Endothelial cell of umbilical vein (primary cell): Measurements from ENCODE around the gene PEX5L.

Experiments used
- CTCF ChIP-seq, 2 donors: IDR thresholded peaks; 1 replicate in 1 of 2; 2 replicates in 1 of 2; pipeline ENCODE4 v1.5.1; 2011; ENCODE audit warnings: low read length in 2 of 2, mild to moderate bottlenecking in 2 of 2, moderate library complexity in 2 of 2, control low read depth in 1 of 2, inconsistent platforms in 1 of 2, low read depth in 1 of 2; ENCODE audit not compliant: insufficient read depth in 1 of 2; ENCODE audit errors: extremely low read depth in 1 of 2
- TF ChIP-seq, protein P1 (sequence below): IDR thresholded peaks from 2 replicates; pipeline ENCODE4 v1.6.1; 2011; ENCODE audit not compliant: insufficient read depth, insufficient read length

GRCh38 chr3:180085122-180085710 is 48.5 kb upstream of the PEX5L start:
- no peak for TF ChIP-seq CTCF (IDR thresholded peaks at IDR 0.05; ENCODE audit: extremely low read depth in 1 of 2, insufficient read depth in 1 of 2, low read depth in 1 of 2, low read length in 2 of 2)
- TF ChIP-seq, protein P1, sequence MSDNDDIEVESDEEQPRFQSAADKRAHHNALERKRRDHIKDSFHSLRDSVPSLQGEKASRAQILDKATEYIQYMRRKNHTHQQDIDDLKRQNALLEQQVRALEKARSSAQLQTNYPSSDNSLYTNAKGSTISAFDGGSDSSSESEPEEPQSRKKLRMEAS: no peak
